GM23338 (cell line): ENCODE results near the gene CACNA2D1. TPM values are rescaled to one million over a fixed set of nuclear protein-coding genes. Genes with fewer than 3 reads are reported as not detected.

ENCODE experiments used
- ATAC-seq: fragments of 200-7000 bp; cut with Tn5 transposase; 3 replicates; pipeline ENCODE4 v1.9.1; 2020
- DNase-seq: peaks from one replicate; pipeline ENCODE4 v3.0.0-alpha.2; 2015; ENCODE audit warnings: low spot score
- H2AFZ ChIP-seq: fragments of 200-600 bp; sonication (generic); 2 replicates; pipeline ENCODE4 v1.8.0; 2016; ENCODE audit warnings: antibody characterized with exemption, mild to moderate bottlenecking, moderate library complexity
- H3F3A ChIP-seq: fragments of 200-600 bp; sonication (generic); replicated peaks from 2 replicates; pipeline ENCODE4 v1.8.0; 2017; ENCODE audit warnings: antibody characterized with exemption, mixed run types, low read depth
- H3K27ac ChIP-seq: fragments of 200-600 bp; sonication (generic); 2 replicates; pipeline ENCODE4 v1.6.1; 2016; ENCODE audit warnings: low read depth
- H3K27me3 ChIP-seq: fragments of 200-600 bp; sonication (generic); 2 replicates; pipeline ENCODE4 v1.8.0; 2016; ENCODE audit warnings: mild to moderate bottlenecking, mixed run types, moderate library complexity; ENCODE audit not compliant: insufficient read depth
- H3K36me3 ChIP-seq: fragments of 200-600 bp; sonication (generic); 2 replicates; pipeline ENCODE4 v1.8.0; 2016; ENCODE audit warnings: mild to moderate bottlenecking; ENCODE audit not compliant: insufficient read depth
- H3K4me1 ChIP-seq: fragments of 200-600 bp; sonication (generic); 2 replicates; pipeline ENCODE4 v1.8.0; 2016; ENCODE audit warnings: mild to moderate bottlenecking, moderate library complexity; ENCODE audit not compliant: insufficient read depth
- H3K4me2 ChIP-seq: fragments of 200-600 bp; sonication (generic); 2 replicates; pipeline ENCODE4 v1.7.1; 2017; ENCODE audit warnings: mixed run types
- H3K4me3 ChIP-seq: fragments of 200-600 bp; sonication (generic); 2 replicates; pipeline ENCODE4 v1.6.1; 2016; ENCODE audit warnings: mixed run types
- H3K79me2 ChIP-seq: fragments of 200-600 bp; sonication (generic); replicated peaks from 2 replicates; pipeline ENCODE4 v1.8.0; 2017; ENCODE audit warnings: mild to moderate bottlenecking; ENCODE audit not compliant: insufficient read depth
- H3K9me2 ChIP-seq: fragments of 200-600 bp; sonication (generic); 2 replicates; pipeline ENCODE4 v1.8.0; 2017; ENCODE audit not compliant: insufficient read depth
- H4K20me1 ChIP-seq: fragments of 200-600 bp; sonication (generic); replicated peaks from 2 replicates; pipeline ENCODE4 v1.8.0; 2017; ENCODE audit warnings: mild to moderate bottlenecking; ENCODE audit not compliant: insufficient read depth
- H3K27ac Mint-ChIP-seq: 2 replicates; pipeline ENCODE4 v1.8.0; 2020; ENCODE audit warnings: inconsistent platforms, mild to moderate bottlenecking, moderate library complexity, mixed read lengths
- H3K27me3 Mint-ChIP-seq: 3 replicates; pipeline ENCODE4 v1.8.0; 2022; ENCODE audit warnings: low read depth, mild to moderate bottlenecking, moderate library complexity, mixed read lengths, inconsistent platforms; ENCODE audit not compliant: insufficient read depth, poor library complexity
- H3K36me3 Mint-ChIP-seq: 3 replicates; pipeline ENCODE4 v1.8.0; 2021; ENCODE audit warnings: low read depth, mild to moderate bottlenecking, inconsistent platforms, moderate library complexity, mixed read lengths
- H3K4me1 Mint-ChIP-seq: 3 replicates; pipeline ENCODE4 v1.8.0; 2020; ENCODE audit warnings: mild to moderate bottlenecking, inconsistent platforms, mixed read lengths
- H3K4me3 Mint-ChIP-seq: 3 replicates; pipeline ENCODE4 v1.8.0; 2021; ENCODE audit warnings: moderate library complexity, mild to moderate bottlenecking, inconsistent platforms, mixed read lengths
- H3K9me3 Mint-ChIP-seq: 3 replicates; pipeline ENCODE4 v1.8.0; 2020; ENCODE audit warnings: moderate library complexity, mild to moderate bottlenecking, inconsistent platforms, mixed read lengths
- CREB1 ChIP-seq: fragments of 250-450 bp; sonication (Bioruptor Pico); IDR thresholded peaks from 2 replicates; pipeline ENCODE4 v1.5.0; 2020; ENCODE audit warnings: low read depth, mild to moderate bottlenecking, moderate library complexity
- CTCF ChIP-seq, 2 experiments: fragments of 200-600 bp in 1 of 2; sonication (generic) in 1 of 2; conservative IDR thresholded peaks; 2 replicates each; pipeline versions ENCODE4 v1.5.1 to v1.6.1; 2016 to 2017; ENCODE audit warnings: antibody characterized with exemption in 2 of 2, low read depth in 2 of 2, mild to moderate bottlenecking in 2 of 2, moderate library complexity in 1 of 2
- ETS1 ChIP-seq: IDR thresholded peaks from 2 replicates; pipeline ENCODE4 v1.6.1; 2016; ENCODE audit warnings: antibody characterized with exemption
- EZH2 ChIP-seq: fragments of 200-600 bp; sonication (generic); IDR thresholded peaks from one replicate; pipeline ENCODE4 v1.8.0; 2017; ENCODE audit warnings: antibody characterized with exemption, mild to moderate bottlenecking, low read depth; ENCODE audit not compliant: unreplicated experiment
- EZH2phosphoT487 ChIP-seq: fragments of 200-600 bp; sonication (generic); IDR thresholded peaks from one replicate; pipeline ENCODE4 v1.8.1; 2018; ENCODE audit warnings: antibody characterized with exemption; ENCODE audit not compliant: unreplicated experiment
- JUNB ChIP-seq: IDR thresholded peaks from one replicate; pipeline ENCODE4 v1.6.1; 2016; ENCODE audit warnings: antibody characterized with exemption; ENCODE audit not compliant: unreplicated experiment
- POLR2AphosphoS5 ChIP-seq: IDR thresholded peaks from 2 replicates; pipeline ENCODE4 v1.6.1; 2016; ENCODE audit warnings: antibody characterized with exemption, low read depth
- REST ChIP-seq: IDR thresholded peaks from one replicate; pipeline ENCODE4 v1.6.1; 2018; ENCODE audit warnings: antibody characterized with exemption; ENCODE audit not compliant: unreplicated experiment
- STAT1 ChIP-seq: IDR thresholded peaks from one replicate; pipeline ENCODE4 v1.6.1; 2016; ENCODE audit warnings: antibody characterized with exemption; ENCODE audit not compliant: unreplicated experiment
- ZNF114 ChIP-seq: fragments of 250-450 bp; sonication (Bioruptor Pico); IDR thresholded peaks from 2 replicates; pipeline ENCODE4 v1.5.0; 2020; ENCODE audit warnings: mild to moderate bottlenecking, moderate library complexity
- ZNF462 ChIP-seq: fragments of 250-450 bp; sonication (Bioruptor Pico); IDR thresholded peaks from 2 replicates; pipeline ENCODE4 v1.5.0; 2020; ENCODE audit warnings: mild to moderate bottlenecking, moderate library complexity
- polyA plus RNA-seq: library from polyadenylated mRNA; unstranded; fragments of >200 nt; fragmentation: Nextera tagmentation; extraction: Ambion mirVana; gene quantifications from 2 replicates; pipeline ENCODE4 v1.2.1, GENCODE V29; 2016
- total RNA-seq: library from RNA; depleted of rRNA; stranded (reverse); fragments of >200 nt; shearing (Covaris generic); gene quantifications from 2 replicates; pipeline ENCODE4 v1.2.3, GENCODE V29; 2014

CACNA2D1 gene
- total and polyA plus RNA-seq, 2 experiments from 2014 or later, result 7.0 to 20.4 TPM

GRCh38 chr7:82376739-82377138, 66.8 kb downstream of the CACNA2D1 start:
- H3K27me3 ChIP-seq, result no peaks in the 10 kb centered on the region
- ATAC-seq (no peak), DNase-seq (no peak)
- no peaks in the 10 kb centered on the region for H3K27me3 Mint-ChIP-seq
- H3K9me2 ChIP-seq, result no peaks in the 10 kb centered on the region
- H3K4me1 Mint-ChIP-seq, result peaks cover 17% of the 10 kb centered on the region
- no peak overlapping the region for H3K4me3 ChIP-seq
- no peaks in the 10 kb centered on the region for H3K36me3 ChIP-seq
- H3K27ac ChIP-seq, result no peak overlapping the region
- no peaks in the 10 kb centered on the region for H3K36me3 Mint-ChIP-seq
- no peaks in the 10 kb centered on the region for H3F3A ChIP-seq
- H3K9me3 Mint-ChIP-seq, result no peaks in the 10 kb centered on the region
- no peak overlapping the region for H3K4me3 Mint-ChIP-seq
- H3K4me1 ChIP-seq, result peaks cover 6% of the 10 kb centered on the region
- H3K79me2 ChIP-seq, result no peaks in the 10 kb centered on the region
- no peak overlapping the region for H3K4me2 ChIP-seq
- H3K27ac Mint-ChIP-seq, result no peak overlapping the region
- no peaks in the 10 kb centered on the region for H4K20me1 ChIP-seq
- H2AFZ ChIP-seq, result no peak overlapping the region
- TF ChIP-seq EZH2, result no peak
- TF ChIP-seq ZNF462 (CRISPR knock-in tag), result no peak
- TF ChIP-seq CREB1 (CRISPR knock-in tag), result no peak
- TF ChIP-seq CTCF (conservative IDR thresholded peaks at IDR 0.05; ENCODE audit: low read depth in 2 of 2), result no peak
- no peak for TF ChIP-seq REST
- no peak for TF ChIP-seq EZH2phosphoT487
- TF ChIP-seq STAT1, result no peak
- TF ChIP-seq ETS1, result no peak
- no peak for TF ChIP-seq ZNF114 (CRISPR knock-in tag)
- TF ChIP-seq JUNB, result no peak
- no peak for TF ChIP-seq POLR2AphosphoS5
